ENCODE results near the gene LHFPL3.

Gene LHFPL3

GRCh38 chr7:104816537-104816936 is 488.1 kb downstream of the LHFPL3 start:
- TF ChIP-seq, protein P1, sequence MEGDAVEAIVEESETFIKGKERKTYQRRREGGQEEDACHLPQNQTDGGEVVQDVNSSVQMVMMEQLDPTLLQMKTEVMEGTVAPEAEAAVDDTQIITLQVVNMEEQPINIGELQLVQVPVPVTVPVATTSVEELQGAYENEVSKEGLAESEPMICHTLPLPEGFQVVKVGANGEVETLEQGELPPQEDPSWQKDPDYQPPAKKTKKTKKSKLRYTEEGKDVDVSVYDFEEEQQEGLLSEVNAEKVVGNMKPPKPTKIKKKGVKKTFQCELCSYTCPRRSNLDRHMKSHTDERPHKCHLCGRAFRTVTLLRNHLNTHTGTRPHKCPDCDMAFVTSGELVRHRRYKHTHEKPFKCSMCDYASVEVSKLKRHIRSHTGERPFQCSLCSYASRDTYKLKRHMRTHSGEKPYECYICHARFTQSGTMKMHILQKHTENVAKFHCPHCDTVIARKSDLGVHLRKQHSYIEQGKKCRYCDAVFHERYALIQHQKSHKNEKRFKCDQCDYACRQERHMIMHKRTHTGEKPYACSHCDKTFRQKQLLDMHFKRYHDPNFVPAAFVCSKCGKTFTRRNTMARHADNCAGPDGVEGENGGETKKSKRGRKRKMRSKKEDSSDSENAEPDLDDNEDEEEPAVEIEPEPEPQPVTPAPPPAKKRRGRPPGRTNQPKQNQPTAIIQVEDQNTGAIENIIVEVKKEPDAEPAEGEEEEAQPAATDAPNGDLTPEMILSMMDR (IDR thresholded peaks at IDR 0.05; ENCODE audit: low read depth, low read length, missing control alignments) = no peak
- DNase-seq (ENCODE audit: low read depth) = no peak

DNA sequence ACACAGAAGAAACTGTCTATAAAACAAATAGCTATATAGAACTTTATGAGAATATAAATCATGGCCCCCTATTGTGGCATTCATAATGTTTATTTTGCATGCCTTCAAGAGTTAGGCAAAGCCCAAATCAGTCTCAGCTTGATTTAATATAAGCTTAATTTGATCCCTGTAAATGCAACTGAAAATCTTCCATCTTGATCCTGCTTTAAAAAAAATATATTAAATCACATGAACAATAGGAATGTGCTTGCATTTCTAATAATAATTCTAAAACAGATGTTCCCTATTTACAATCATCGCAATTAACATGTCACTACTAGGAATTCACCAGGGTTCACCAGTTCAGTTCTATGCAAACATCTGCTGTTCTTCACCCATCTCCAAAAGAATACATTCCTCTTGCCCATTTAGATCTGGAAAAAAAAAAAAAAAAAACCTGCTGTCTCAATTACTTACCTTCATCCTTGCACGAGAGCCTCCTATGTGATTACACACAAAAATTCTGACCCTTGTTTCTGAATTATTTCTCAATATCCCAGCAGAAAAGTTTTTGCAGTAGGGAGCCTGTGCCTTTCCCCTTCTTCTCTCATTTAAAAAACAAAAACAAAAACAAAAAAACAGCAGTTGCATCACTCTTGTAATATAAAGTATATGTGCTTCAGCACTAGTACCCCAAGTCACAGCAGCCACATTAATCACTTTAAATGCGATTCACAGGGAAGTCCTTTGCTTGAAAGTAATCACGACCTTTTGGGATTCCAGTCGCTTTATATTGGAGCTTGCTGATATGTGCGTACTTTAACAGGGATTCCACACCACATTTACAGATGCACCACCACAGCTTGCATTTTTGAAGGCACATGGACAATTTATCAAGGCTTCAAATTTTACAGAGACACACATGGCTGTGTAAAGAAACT is 490.8 kb downstream of the LHFPL3 start:
- no peak for DNase-seq (ENCODE audit: low read depth)
- TF ChIP-seq, protein P1 (IDR thresholded peaks at IDR 0.05; ENCODE audit: low read depth, low read length, missing control alignments) = no peak
- H3K4me3 ChIP-seq (ENCODE audit: low read depth, low read length) = no peak overlapping the region

More at GRCh38 chr7:104816537-104816936, 488.1 kb downstream of the LHFPL3 start:
- H3K4me3 ChIP-seq (ENCODE audit: low read depth, low read length) = no peak overlapping the region

GRCh38 chr7:104820836-104821535 is 492.6 kb downstream of the LHFPL3 start:
- H3K4me3 ChIP-seq (ENCODE audit: low read depth, low read length) = no peak overlapping the region
- DNase-seq (ENCODE audit: low read depth) = no peak
- TF ChIP-seq, protein P1 (IDR thresholded peaks at IDR 0.05; ENCODE audit: low read depth, low read length, missing control alignments) = no peak

DNA sequence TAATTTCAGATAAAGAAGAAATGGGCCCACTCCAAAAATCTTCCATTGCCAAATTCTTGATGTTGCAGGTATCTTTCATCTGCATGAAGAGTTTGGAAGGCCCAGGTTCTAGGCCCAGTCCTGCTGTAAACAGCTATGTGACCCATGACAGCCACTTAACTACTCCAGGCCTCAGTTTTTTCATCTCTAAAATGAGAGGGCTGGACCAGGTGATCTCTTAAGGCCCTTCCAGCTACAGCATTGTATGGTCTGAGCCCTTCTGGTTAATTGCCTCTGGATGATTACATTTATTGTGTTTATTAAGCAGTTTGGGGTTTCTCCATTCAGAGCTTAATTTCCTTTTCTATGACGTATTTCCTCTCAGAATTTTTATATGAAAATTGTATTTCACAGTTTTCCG is 494.8 kb downstream of the LHFPL3 start:
- H3K4me3 ChIP-seq (ENCODE audit: low read depth, low read length) = no peak overlapping the region
- TF ChIP-seq, protein P1 (IDR thresholded peaks at IDR 0.05; ENCODE audit: low read depth, low read length, missing control alignments) = no peak
- DNase-seq (ENCODE audit: low read depth) = no peak

- no peak overlapping the region for H3K4me3 ChIP-seq (ENCODE audit: low read depth, low read length)
- TF ChIP-seq, protein P1 (IDR thresholded peaks at IDR 0.05; ENCODE audit: low read depth, low read length, missing control alignments) = no peak
Observed at GRCh38 chr7:104825099-104825498, 496.7 kb downstream of the LHFPL3 start.

GRCh38 chr7:104826135-104826534 is 497.7 kb downstream of the LHFPL3 start:
- TF ChIP-seq, protein P1 (IDR thresholded peaks at IDR 0.05; ENCODE audit: low read depth, low read length, missing control alignments) = no peak
- DNase-seq (ENCODE audit: low read depth) = no peak
- H3K4me3 ChIP-seq (ENCODE audit: low read depth, low read length) = no peak overlapping the region

More at GRCh38 chr7:104825099-104825498, 496.7 kb downstream of the LHFPL3 start:
- DNase-seq (ENCODE audit: low read depth) = no peak

Measured in GM12864 (cell line).